ENCODE data around the gene KIF26B. TPM values are rescaled to one million over a fixed set of nuclear protein-coding genes. Genes with fewer than 3 reads are reported as not detected.

The KIF26B gene
- total and polyA plus RNA-seq, 8 donors, result 0.15 to 3.2 (median 0.89) TPM; not detected in 1

- DNase-seq, result no peak
- Histone ChIP-seq H3K9me3 (no peaks in the 10 kb centered on the region), H3K36me3 (no peaks in the 10 kb centered on the region), H3K27me3 (no peaks in the 10 kb centered on the region), H3K4me3 (no peak overlapping the region), H3K27ac (no peak overlapping the region), H3K4me1 (no peaks in the 10 kb centered on the region)
- no peak for TF ChIP-seq POLR2AphosphoS5 (IDR thresholded peaks at IDR 0.05)
- TF ChIP-seq POLR2A (IDR thresholded peaks at IDR 0.05), result no peak
- TF ChIP-seq CTCF (IDR thresholded peaks at IDR 0.05), result no peak
- no peak for TF ChIP-seq EP300 (IDR thresholded peaks at IDR 0.05)
- WGBS, 5 donors, result 79 to 87% (median 81%) methylated on average over 13 to 14 of the region's 14 CpGs
- intact Hi-C loops (cut with DNase I; ENCODE audit: low total_unique reads), result no loop called here
Measured at GRCh38 chr1:245418077-245418476, 263.3 kb downstream of the KIF26B start.

- 87 to 94% (median 89%) methylated on average over 4 to 15 of the region's 15 CpGs for WGBS, 5 donors
- no peak overlapping the region for H3K27ac ChIP-seq
- H3K36me3 ChIP-seq, result no peaks in the 10 kb centered on the region
- H3K27me3 ChIP-seq, result no peaks in the 10 kb centered on the region
- no peaks in the 10 kb centered on the region for H3K4me1 ChIP-seq
- DNase-seq, result no peak
- H3K4me3 ChIP-seq, result no peak overlapping the region
- no peak for TF ChIP-seq EP300 (IDR thresholded peaks at IDR 0.05)
- no peak for TF ChIP-seq POLR2AphosphoS5 (IDR thresholded peaks at IDR 0.05)
- TF ChIP-seq POLR2A (IDR thresholded peaks at IDR 0.05), result no peak
- TF ChIP-seq CTCF (IDR thresholded peaks at IDR 0.05), result no peak
- H3K9me3 ChIP-seq, result no peaks in the 10 kb centered on the region
- intact Hi-C loops (cut with DNase I; ENCODE audit: low total_unique reads), result no loop called here
Measured at GRCh38 chr1:245419461-245419978, 264.7 kb downstream of the KIF26B start.

- DNase-seq, result no peak
- no peaks in the 10 kb centered on the region for H3K27me3 ChIP-seq
- no peak overlapping the region for H3K4me3 ChIP-seq
- H3K36me3 ChIP-seq, result no peaks in the 10 kb centered on the region
- no peaks in the 10 kb centered on the region for H3K4me1 ChIP-seq
- no peaks in the 10 kb centered on the region for H3K9me3 ChIP-seq
- intact Hi-C loops (cut with DNase I; ENCODE audit: low total_unique reads), result no loop called here
- TF ChIP-seq EP300 (IDR thresholded peaks at IDR 0.05) (no peak), CTCF (IDR thresholded peaks at IDR 0.05) (no peak), POLR2A (IDR thresholded peaks at IDR 0.05) (no peak), POLR2AphosphoS5 (IDR thresholded peaks at IDR 0.05) (no peak)
- 72 to 86% (median 80%) methylated on average over 7 of the region's 7 CpGs for WGBS, 5 donors
- no peak overlapping the region for H3K27ac ChIP-seq
Measured at GRCh38 chr1:245419989-245420388, 265.2 kb downstream of the KIF26B start.

DNA sequence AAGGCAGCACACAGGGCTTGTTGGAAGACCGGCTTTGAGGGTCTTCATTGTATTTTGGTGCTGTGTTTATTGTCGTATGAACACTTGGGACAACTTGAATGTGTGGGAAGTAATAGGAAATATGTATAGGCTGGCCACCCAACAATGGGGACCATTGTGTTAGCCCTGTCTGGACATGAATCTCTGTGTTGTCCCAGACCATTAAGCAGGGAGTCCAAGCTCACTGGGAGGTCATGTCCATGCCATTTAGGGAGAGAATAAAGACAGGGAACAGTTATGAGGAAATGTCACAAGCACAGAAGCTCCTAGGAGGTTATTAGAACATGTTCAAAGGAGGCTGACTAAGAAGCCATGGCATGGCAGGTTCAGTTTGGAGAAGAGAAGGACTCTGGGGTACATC lies 266.1 kb downstream of the KIF26B start:
- 92 to 98% (median 96%) methylated on average over 2 of the region's 2 CpGs for WGBS, 5 donors
- no peaks in the 10 kb centered on the region for H3K27me3 ChIP-seq
- H3K4me1 ChIP-seq, result no peaks in the 10 kb centered on the region
- DNase-seq, result no peak
- no peak overlapping the region for H3K27ac ChIP-seq
- no peak for TF ChIP-seq EP300 (IDR thresholded peaks at IDR 0.05)
- TF ChIP-seq POLR2AphosphoS5 (IDR thresholded peaks at IDR 0.05), result no peak
- TF ChIP-seq CTCF (IDR thresholded peaks at IDR 0.05), result no peak
- no peak for TF ChIP-seq POLR2A (IDR thresholded peaks at IDR 0.05)
- intact Hi-C loops (cut with DNase I; ENCODE audit: low total_unique reads), result no loop called here
- no peaks in the 10 kb centered on the region for H3K9me3 ChIP-seq
- no peaks in the 10 kb centered on the region for H3K36me3 ChIP-seq
- H3K4me3 ChIP-seq, result no peak overlapping the region

Measured in stomach (tissue), 9 donors.